HEK293T (cell line): ENCODE data around the gene CBS.
"Not testable (repeated sequence)": the region's sequence is repeated elsewhere in the genome, so short reads cannot be mapped to it uniquely, and the experiment has no call there.

Source experiments
- BHLHE40 ChIP-seq: fragments of 450-650 bp; IDR thresholded peaks from 2 replicates; pipeline ENCODE4 v1.6.1; 2016; ENCODE audit warnings: mild to moderate bottlenecking, moderate library complexity, borderline replicate concordance
- CTBP1 ChIP-seq: fragments of 450-650 bp; IDR thresholded peaks from 2 replicates; pipeline ENCODE4 v1.6.1; 2016; ENCODE audit warnings: borderline replicate concordance
- FOXM1 ChIP-seq: fragments of 450-650 bp; IDR thresholded peaks from 2 replicates; pipeline ENCODE4 v1.6.1; 2017; ENCODE audit warnings: mild to moderate bottlenecking, borderline replicate concordance
- LEF1 ChIP-seq: fragments of 450-650 bp; IDR thresholded peaks from 2 replicates; pipeline ENCODE4 v1.6.1; 2017; ENCODE audit warnings: mild to moderate bottlenecking, borderline replicate concordance
- PKNOX1 ChIP-seq: fragments of 450-650 bp; IDR thresholded peaks from 2 replicates; pipeline ENCODE4 v1.6.1; 2016
- SP1 ChIP-seq: fragments of 450-650 bp; IDR thresholded peaks from 2 replicates; pipeline ENCODE4 v1.6.1; 2017
- TARDBP ChIP-seq: fragments of 450-650 bp; IDR thresholded peaks from 2 replicates; pipeline ENCODE4 v1.6.1; 2016
- ZNF384 ChIP-seq: fragments of 450-650 bp; IDR thresholded peaks from 2 replicates; pipeline ENCODE4 v1.6.1; 2016

GRCh38 chr21:43037918-43038658 is 37.5 kb downstream of the CBS start:
- not testable (repeated sequence) for TF ChIP-seq FOXM1, SP1, TARDBP, CTBP1, PKNOX1, ZNF384, BHLHE40, LEF1
